ENCODE data around the gene JAM2.

The JAM2 gene

DNA sequence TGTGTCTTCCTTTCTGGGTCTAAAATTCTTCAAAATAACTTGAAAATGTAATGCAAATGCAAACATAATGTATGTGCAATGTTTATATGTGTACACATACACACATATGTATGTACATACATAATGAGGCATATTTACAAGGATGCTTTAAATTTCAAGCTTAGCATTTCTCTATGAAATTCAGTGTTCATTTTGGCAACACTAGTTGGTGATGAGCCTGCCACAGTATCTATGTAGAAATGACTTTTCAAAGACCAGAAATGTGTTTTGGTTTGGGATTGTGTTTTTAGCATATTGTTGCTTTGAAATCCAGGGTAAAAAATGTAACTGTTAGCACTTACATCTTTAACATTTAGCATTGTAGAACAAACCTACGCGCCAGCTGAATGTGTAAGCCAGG lies 105.8 kb downstream of the JAM2 start:
- TF ChIP-seq, protein P1, sequence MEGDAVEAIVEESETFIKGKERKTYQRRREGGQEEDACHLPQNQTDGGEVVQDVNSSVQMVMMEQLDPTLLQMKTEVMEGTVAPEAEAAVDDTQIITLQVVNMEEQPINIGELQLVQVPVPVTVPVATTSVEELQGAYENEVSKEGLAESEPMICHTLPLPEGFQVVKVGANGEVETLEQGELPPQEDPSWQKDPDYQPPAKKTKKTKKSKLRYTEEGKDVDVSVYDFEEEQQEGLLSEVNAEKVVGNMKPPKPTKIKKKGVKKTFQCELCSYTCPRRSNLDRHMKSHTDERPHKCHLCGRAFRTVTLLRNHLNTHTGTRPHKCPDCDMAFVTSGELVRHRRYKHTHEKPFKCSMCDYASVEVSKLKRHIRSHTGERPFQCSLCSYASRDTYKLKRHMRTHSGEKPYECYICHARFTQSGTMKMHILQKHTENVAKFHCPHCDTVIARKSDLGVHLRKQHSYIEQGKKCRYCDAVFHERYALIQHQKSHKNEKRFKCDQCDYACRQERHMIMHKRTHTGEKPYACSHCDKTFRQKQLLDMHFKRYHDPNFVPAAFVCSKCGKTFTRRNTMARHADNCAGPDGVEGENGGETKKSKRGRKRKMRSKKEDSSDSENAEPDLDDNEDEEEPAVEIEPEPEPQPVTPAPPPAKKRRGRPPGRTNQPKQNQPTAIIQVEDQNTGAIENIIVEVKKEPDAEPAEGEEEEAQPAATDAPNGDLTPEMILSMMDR (IDR thresholded peaks at IDR 0.05; ENCODE audit: extremely low read depth, insufficient read depth, missing control alignments), result no peak
- no peak for DNase-seq (ENCODE audit: low spot score)
- in situ Hi-C loops (cut with MboI; ENCODE audit: low pct_unique_long_range_greater_than_20kb, low sequenced_read_pairs, unreplicated experiment), result no loop called here

DNA sequence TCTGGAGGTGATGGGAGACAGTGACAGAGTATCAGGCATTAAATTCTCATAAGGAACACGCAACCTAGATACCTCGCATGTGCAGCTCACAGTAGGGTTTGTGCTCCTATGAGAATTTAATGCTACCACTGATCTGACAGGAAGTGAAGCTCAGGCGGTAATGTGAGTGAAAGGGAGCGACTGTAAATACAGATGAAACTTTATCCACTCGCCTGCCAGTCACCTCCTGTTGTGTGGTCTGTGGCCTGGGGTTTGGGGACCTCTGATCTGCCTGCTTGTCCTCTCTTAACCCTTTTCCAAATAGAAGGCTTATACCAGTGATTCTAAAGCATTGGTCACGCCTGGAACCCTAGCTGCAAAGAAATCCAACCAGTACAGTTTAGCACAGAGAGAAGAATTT lies 111.0 kb downstream of the JAM2 start:
- no peak for DNase-seq (ENCODE audit: low spot score)
- TF ChIP-seq, protein P1 (IDR thresholded peaks at IDR 0.05; ENCODE audit: extremely low read depth, insufficient read depth, missing control alignments), result no peak
- in situ Hi-C loops (cut with MboI; ENCODE audit: low pct_unique_long_range_greater_than_20kb, low sequenced_read_pairs, unreplicated experiment), result no loop called here

DNA sequence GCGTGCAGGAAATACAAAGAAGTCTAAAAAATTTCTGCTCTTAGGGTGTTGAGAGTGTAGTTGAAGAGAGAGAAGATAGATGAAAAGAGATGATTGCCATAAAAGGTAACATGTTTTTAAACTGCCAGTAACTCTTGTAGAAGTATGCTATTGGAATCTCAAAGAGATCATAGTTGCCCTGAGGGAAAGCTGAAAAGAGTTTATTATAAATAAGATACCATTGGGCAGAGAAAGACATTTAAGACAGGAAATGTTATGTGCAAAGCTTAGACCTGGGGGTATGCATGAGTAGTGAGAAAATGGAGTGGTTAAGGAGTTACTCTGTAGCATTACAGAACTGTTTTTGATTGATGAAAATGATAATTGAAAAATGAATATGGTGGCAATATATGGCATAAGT lies 113.4 kb downstream of the JAM2 start:
- DNase-seq (ENCODE audit: low spot score), result no peak
- TF ChIP-seq, protein P1 (IDR thresholded peaks at IDR 0.05; ENCODE audit: extremely low read depth, insufficient read depth, missing control alignments), result no peak
- in situ Hi-C loops (cut with MboI; ENCODE audit: low pct_unique_long_range_greater_than_20kb, low sequenced_read_pairs, unreplicated experiment), result no loop called here

DNA sequence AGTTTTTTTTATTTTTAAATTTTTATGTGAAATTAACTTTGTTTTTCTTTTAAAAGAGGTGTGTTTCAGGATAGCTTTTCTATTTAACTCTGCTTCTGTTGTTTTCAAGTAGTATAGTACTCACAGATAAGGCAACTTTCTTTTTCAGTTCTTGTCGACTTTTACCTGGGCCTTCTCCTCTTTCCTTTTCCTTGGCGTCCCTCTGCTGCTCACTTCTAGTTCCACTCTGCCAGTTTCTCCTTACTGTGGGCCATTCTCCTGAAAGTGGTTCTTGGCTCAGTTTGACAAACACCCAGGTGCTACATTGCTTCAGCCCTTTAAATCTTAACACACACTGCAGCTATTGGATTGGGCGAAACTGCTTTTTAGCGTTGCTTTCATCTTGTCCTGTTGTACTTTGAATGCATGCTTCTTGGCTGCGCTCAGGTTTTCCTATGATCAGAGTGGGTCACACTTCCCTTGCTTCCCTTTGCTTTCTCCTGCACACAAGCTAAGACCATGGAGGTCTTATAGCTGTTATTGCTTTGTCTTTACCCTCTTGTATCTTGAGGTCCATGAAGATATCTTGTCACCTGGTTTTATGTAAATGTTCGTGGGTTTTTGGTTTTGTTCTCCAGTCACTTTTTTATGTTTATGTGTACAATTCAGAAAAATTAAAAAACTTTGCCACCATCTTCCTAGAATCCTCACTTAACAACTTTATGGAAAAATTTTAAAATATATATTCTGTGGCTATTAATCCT lies 117.3 kb downstream of the JAM2 start:
- DNase-seq (ENCODE audit: low spot score), result no peak
- in situ Hi-C loops (cut with MboI; ENCODE audit: low pct_unique_long_range_greater_than_20kb, low sequenced_read_pairs, unreplicated experiment), result no loop called here
- TF ChIP-seq, protein P1 (IDR thresholded peaks at IDR 0.05; ENCODE audit: extremely low read depth, insufficient read depth, missing control alignments), result no peak

DNA sequence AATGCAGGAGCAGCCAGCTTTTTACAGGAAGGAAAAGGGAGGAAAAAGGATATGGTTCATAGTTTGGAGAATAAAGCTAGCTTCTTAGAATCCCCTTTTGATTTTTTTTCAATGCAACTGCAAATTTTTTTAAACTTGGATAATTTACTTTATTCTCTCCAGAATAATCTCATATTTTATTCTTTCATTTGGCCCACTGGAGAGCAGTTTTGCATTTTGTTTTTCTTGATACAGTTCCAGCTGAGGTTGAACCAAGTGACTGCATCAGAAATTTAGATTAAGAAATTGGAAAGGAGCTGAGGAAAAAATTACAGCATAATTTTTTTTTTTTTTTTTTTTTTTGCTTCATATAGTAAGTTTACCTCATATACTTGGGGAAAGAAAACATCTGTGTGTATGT lies 118.5 kb downstream of the JAM2 start:
- TF ChIP-seq, protein P1 (IDR thresholded peaks at IDR 0.05; ENCODE audit: extremely low read depth, insufficient read depth, missing control alignments), result no peak
- in situ Hi-C loops (cut with MboI; ENCODE audit: low pct_unique_long_range_greater_than_20kb, low sequenced_read_pairs, unreplicated experiment), result no loop called here
- DNase-seq (ENCODE audit: low spot score), result no peak

DNA sequence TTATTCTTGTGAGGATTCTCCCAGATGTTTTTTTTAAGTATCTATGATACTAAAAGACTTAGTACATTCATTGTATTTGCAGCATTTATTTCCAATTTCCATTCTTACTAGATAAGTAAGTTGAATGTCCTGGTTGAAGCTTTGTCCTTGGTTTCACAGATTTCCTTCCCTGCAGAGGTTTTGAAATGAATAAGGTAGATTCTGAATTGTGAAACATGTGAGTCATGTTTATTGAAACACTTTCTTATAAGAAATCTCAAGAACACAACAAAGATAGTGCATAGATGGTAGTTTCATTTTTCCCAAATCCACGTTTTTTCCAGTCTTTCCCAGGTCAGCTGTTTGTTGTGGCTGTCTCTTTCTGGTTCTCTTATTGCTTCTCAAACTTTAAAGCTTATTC lies 120.5 kb downstream of the JAM2 start:
- in situ Hi-C loops (cut with MboI; ENCODE audit: low pct_unique_long_range_greater_than_20kb, low sequenced_read_pairs, unreplicated experiment), result no loop called here

More for the DNA sequence above, 120.5 kb downstream of the JAM2 start:
- TF ChIP-seq, protein P1 (IDR thresholded peaks at IDR 0.05; ENCODE audit: extremely low read depth, insufficient read depth, missing control alignments), result no peak
- DNase-seq (ENCODE audit: low spot score), result no peak

Measured in GM13977 (cell line).